ENCODE results near the gene AOPEP. TPM values are rescaled to one million over a fixed set of nuclear protein-coding genes. Genes with fewer than 3 reads are reported as not detected.
A peak's percentile ranks its signal among the peaks of the same experiment; 100 is the strongest.

AOPEP gene
- total and polyA plus RNA-seq, 11 donors, result 105 to 310 (median 185) TPM

- no peak overlapping the region for H3K4me3 ChIP-seq
- no peak for TF ChIP-seq POLR2A (IDR thresholded peaks at IDR 0.05)
- TF ChIP-seq, protein P1, sequence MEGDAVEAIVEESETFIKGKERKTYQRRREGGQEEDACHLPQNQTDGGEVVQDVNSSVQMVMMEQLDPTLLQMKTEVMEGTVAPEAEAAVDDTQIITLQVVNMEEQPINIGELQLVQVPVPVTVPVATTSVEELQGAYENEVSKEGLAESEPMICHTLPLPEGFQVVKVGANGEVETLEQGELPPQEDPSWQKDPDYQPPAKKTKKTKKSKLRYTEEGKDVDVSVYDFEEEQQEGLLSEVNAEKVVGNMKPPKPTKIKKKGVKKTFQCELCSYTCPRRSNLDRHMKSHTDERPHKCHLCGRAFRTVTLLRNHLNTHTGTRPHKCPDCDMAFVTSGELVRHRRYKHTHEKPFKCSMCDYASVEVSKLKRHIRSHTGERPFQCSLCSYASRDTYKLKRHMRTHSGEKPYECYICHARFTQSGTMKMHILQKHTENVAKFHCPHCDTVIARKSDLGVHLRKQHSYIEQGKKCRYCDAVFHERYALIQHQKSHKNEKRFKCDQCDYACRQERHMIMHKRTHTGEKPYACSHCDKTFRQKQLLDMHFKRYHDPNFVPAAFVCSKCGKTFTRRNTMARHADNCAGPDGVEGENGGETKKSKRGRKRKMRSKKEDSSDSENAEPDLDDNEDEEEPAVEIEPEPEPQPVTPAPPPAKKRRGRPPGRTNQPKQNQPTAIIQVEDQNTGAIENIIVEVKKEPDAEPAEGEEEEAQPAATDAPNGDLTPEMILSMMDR (IDR thresholded peaks at IDR 0.05), result no peak
- no peaks in the 10 kb centered on the region for H3K9me3 ChIP-seq
- ATAC-seq (no peak), DNase-seq (no peak)
- intact Hi-C loops (cut with DNase I), result loop anchor here in 1 of 10 donors (10.0 kb wide), 1 partner anchor 76 kb away; no protein-coding TSS in a partner anchor
- peaks cover 4 to 50% (median 28%) of the 10 kb centered on the region in 12 donors for H3K4me1 ChIP-seq
- no peak overlapping the region for H3K27ac ChIP-seq
- no peaks in the 10 kb centered on the region for H3K27me3 ChIP-seq
- no peaks in the 10 kb centered on the region for H3K36me3 ChIP-seq
Observed at GRCh38 chr9:94879230-94879629, 152.7 kb downstream of the AOPEP start.

DNA sequence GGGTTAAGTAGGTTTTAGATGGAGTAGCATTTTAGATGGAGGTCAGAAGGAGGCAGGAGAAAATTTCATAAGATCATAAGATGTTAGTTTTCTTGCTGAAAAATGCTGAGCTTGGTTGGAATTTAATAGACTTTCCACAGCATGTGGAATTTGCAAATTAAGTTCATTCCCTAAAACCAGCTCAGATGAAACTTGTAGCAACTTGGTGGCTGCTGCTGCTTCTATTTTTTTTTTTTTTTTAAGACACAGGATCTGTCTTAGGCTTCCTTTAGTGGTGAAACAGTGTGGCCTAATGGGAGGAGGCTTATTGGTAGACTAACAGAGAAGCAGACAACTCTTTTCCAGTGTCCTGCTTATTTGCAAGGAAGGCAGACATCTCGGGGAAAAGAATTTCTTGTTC is 154.5 kb downstream of the AOPEP start:
- no peaks in the 10 kb centered on the region for H3K36me3 ChIP-seq
- peak overlapping the region in 10 of 12 donors; percentile 19 to 75 (median 44) for H3K27ac ChIP-seq
- TF ChIP-seq, protein P1 (IDR thresholded peaks at IDR 0.05), result no peak
- no peak for TF ChIP-seq POLR2A (IDR thresholded peaks at IDR 0.05)
- no peaks in the 10 kb centered on the region for H3K9me3 ChIP-seq
- intact Hi-C loops (cut with DNase I), result loop anchor here in 3 of 10 donors (5.0 kb wide), 3 partner anchors 71 to 126 kb away; no protein-coding TSS in a partner anchor
- H3K4me1 ChIP-seq, result peaks cover 4 to 55% (median 32%) of the 10 kb centered on the region in 12 donors
- ATAC-seq (no peak), DNase-seq (no peak)
- no peaks in the 10 kb centered on the region for H3K27me3 ChIP-seq
- H3K4me3 ChIP-seq, result no peak overlapping the region
- WGBS, 4 donors, result 44 to 76% (median 67%) methylated on average over 1 of the region's 1 CpG

DNA sequence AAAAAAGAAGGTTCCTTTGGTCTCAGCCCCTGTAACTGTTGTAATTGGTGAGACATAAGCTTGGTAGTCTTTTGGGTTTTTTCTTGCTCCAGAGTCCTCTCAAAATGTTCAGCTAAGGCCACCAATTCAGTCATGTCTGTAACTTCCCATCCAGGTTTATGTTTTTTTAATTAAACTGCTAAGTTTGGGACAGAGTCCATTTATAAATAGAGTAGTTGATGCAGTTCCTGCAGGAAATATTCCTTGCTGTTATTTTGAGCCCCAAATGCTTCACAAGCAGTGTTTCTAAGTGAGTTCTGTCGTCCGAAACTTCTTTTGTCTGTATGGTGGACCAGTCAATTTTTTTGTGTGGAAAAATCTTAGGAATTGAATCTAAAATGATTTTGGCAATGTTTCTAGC is 155.0 kb downstream of the AOPEP start:
- ATAC-seq (peak in 1 of 4 donors; percentile 52), DNase-seq (no peak)
- no peak overlapping the region for H3K4me3 ChIP-seq
- no peaks in the 10 kb centered on the region for H3K36me3 ChIP-seq
- peaks cover 4 to 58% (median 33%) of the 10 kb centered on the region in 12 donors for H3K4me1 ChIP-seq
- no peaks in the 10 kb centered on the region for H3K27me3 ChIP-seq
- 25 to 45% (median 35%) methylated on average over 2 of the region's 2 CpGs for WGBS, 4 donors
- no peaks in the 10 kb centered on the region for H3K9me3 ChIP-seq
- no peak for TF ChIP-seq POLR2A (IDR thresholded peaks at IDR 0.05)
- TF ChIP-seq, protein P1 (IDR thresholded peaks at IDR 0.05), result no peak
- peak overlapping the region in 11 of 12 donors; percentile 19 to 75 (median 44) for H3K27ac ChIP-seq
- intact Hi-C loops (cut with DNase I), result loop anchor here in 3 of 10 donors (5.0 kb wide), 3 partner anchors 71 to 126 kb away; no protein-coding TSS in a partner anchor

- no peaks in the 10 kb centered on the region for H3K27me3 ChIP-seq
- H3K4me3 ChIP-seq, result no peak overlapping the region
- H3K9me3 ChIP-seq, result no peaks in the 10 kb centered on the region
- TF ChIP-seq POLR2A (IDR thresholded peaks at IDR 0.05), result no peak
- TF ChIP-seq, protein P1 (IDR thresholded peaks at IDR 0.05), result no peak
- intact Hi-C loops (cut with DNase I), result loop anchor here in 3 of 10 donors (5.0 kb wide), 3 partner anchors 70 to 125 kb away; no protein-coding TSS in a partner anchor
- H3K4me1 ChIP-seq, result peaks cover 4 to 58% (median 33%) of the 10 kb centered on the region in 12 donors
- WGBS, 4 donors, result 86 to 94% (median 89%) methylated on average over 3 of the region's 3 CpGs
- ATAC-seq (no peak), DNase-seq (no peak)
- peak overlapping the region in 11 of 12 donors; percentile 19 to 75 (median 44) for H3K27ac ChIP-seq
- H3K36me3 ChIP-seq, result no peaks in the 10 kb centered on the region
Observed at GRCh38 chr9:94881940-94882339, 155.4 kb downstream of the AOPEP start.

All from heart left ventricle (tissue), 16 donors.